ENCODE measurements around the gene GHSR.

DNA sequence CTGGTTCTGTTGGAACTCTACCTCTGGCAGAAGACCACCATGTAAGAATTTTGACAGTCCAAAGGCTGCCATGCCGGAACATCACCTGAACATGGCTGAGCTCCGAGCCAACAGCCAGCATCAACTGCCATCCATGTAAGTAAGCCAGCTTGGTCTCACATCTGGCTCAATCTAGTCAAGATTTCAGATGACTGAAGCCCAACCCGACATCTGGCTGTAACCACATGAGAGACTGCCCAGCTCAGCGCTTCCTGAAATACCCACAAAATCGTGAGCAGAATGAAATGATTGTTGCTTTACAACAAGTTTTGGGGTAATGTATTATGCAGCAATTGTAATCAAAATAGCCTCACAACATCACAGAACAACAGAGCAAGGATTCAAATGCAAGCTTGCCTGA, 32.9 kb downstream of the GHSR start:
- TF ChIP-seq, protein P1, sequence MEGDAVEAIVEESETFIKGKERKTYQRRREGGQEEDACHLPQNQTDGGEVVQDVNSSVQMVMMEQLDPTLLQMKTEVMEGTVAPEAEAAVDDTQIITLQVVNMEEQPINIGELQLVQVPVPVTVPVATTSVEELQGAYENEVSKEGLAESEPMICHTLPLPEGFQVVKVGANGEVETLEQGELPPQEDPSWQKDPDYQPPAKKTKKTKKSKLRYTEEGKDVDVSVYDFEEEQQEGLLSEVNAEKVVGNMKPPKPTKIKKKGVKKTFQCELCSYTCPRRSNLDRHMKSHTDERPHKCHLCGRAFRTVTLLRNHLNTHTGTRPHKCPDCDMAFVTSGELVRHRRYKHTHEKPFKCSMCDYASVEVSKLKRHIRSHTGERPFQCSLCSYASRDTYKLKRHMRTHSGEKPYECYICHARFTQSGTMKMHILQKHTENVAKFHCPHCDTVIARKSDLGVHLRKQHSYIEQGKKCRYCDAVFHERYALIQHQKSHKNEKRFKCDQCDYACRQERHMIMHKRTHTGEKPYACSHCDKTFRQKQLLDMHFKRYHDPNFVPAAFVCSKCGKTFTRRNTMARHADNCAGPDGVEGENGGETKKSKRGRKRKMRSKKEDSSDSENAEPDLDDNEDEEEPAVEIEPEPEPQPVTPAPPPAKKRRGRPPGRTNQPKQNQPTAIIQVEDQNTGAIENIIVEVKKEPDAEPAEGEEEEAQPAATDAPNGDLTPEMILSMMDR (IDR thresholded peaks at IDR 0.05): no peak
- TF ChIP-seq POLR2A (IDR thresholded peaks at IDR 0.05): no peak
